HL-60 (cell line): Measurements from ENCODE around the gene DPF3.

Experiments
- DNase-seq, 2 experiments: peaks; one replicate each; pipeline ENCODE4 v3.0.0-alpha.2; 2010 to 2020; ENCODE audit warnings: low read depth in 1 of 2, low spot score in 1 of 2
- H3K27ac ChIP-seq: fragments of 250-450 bp; sonication (Bioruptor Pico); replicated peaks from 2 replicates; pipeline ENCODE4 v1.5.1; 2020; ENCODE audit warnings: mild to moderate bottlenecking, moderate library complexity
- H3K27me3 ChIP-seq: fragments of 250-450 bp; sonication (Bioruptor Pico); 2 replicates; pipeline ENCODE4 v1.5.1; 2021; ENCODE audit warnings: mild to moderate bottlenecking, moderate library complexity; ENCODE audit not compliant: insufficient read depth, poor library complexity, severe bottlenecking
- H3K4me3 ChIP-seq: replicated peaks from 2 replicates; pipeline ENCODE4 v1.5.1; 2011; ENCODE audit warnings: mild to moderate bottlenecking, control low read depth, low read length; ENCODE audit not compliant: insufficient read depth
- CTCF ChIP-seq: IDR thresholded peaks from one replicate; pipeline ENCODE4 v1.5.1; 2011; ENCODE audit warnings: low read length, control low read depth, inconsistent platforms; ENCODE audit not compliant: insufficient read depth
- GABPA ChIP-seq: IDR thresholded peaks from 2 replicates; pipeline ENCODE4 v1.6.1; 2012; ENCODE audit warnings: low read depth
- POLR2AphosphoS5 ChIP-seq: IDR thresholded peaks from 2 replicates; pipeline ENCODE4 v1.6.1; 2012; ENCODE audit warnings: low read depth
- SPI1 ChIP-seq: IDR thresholded peaks from 2 replicates; pipeline ENCODE4 v1.6.1; 2012; ENCODE audit warnings: low read depth, mild to moderate bottlenecking, borderline replicate concordance
- TF ChIP-seq, protein P1 (sequence below): IDR thresholded peaks from 2 replicates; pipeline ENCODE4 v1.6.1; 2012; ENCODE audit warnings: low read depth; ENCODE audit not compliant: insufficient replicate concordance

DPF3 gene

GRCh38 chr14:72605921-72606220, 288.0 kb downstream of the DPF3 start:
- Histone ChIP-seq H3K27ac (no peak overlapping the region), H3K27me3 (no peaks in the 10 kb centered on the region), H3K4me3 (no peak overlapping the region)
- DNase-seq, result no peak
- TF ChIP-seq SPI1, result no peak
- TF ChIP-seq POLR2AphosphoS5, result no peak
- TF ChIP-seq CTCF, result no peak
- TF ChIP-seq, protein P1, sequence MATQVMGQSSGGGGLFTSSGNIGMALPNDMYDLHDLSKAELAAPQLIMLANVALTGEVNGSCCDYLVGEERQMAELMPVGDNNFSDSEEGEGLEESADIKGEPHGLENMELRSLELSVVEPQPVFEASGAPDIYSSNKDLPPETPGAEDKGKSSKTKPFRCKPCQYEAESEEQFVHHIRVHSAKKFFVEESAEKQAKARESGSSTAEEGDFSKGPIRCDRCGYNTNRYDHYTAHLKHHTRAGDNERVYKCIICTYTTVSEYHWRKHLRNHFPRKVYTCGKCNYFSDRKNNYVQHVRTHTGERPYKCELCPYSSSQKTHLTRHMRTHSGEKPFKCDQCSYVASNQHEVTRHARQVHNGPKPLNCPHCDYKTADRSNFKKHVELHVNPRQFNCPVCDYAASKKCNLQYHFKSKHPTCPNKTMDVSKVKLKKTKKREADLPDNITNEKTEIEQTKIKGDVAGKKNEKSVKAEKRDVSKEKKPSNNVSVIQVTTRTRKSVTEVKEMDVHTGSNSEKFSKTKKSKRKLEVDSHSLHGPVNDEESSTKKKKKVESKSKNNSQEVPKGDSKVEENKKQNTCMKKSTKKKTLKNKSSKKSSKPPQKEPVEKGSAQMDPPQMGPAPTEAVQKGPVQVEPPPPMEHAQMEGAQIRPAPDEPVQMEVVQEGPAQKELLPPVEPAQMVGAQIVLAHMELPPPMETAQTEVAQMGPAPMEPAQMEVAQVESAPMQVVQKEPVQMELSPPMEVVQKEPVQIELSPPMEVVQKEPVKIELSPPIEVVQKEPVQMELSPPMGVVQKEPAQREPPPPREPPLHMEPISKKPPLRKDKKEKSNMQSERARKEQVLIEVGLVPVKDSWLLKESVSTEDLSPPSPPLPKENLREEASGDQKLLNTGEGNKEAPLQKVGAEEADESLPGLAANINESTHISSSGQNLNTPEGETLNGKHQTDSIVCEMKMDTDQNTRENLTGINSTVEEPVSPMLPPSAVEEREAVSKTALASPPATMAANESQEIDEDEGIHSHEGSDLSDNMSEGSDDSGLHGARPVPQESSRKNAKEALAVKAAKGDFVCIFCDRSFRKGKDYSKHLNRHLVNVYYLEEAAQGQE, result no peak
- TF ChIP-seq GABPA, result no peak

GRCh38 chr14:72605096-72605920, 288.6 kb downstream of the DPF3 start:
- Histone ChIP-seq H3K27ac (no peak overlapping the region), H3K27me3 (no peaks in the 10 kb centered on the region), H3K4me3 (no peak overlapping the region)
- TF ChIP-seq, protein P1, result no peak
- TF ChIP-seq CTCF, result no peak
- no peak for DNase-seq

DNA sequence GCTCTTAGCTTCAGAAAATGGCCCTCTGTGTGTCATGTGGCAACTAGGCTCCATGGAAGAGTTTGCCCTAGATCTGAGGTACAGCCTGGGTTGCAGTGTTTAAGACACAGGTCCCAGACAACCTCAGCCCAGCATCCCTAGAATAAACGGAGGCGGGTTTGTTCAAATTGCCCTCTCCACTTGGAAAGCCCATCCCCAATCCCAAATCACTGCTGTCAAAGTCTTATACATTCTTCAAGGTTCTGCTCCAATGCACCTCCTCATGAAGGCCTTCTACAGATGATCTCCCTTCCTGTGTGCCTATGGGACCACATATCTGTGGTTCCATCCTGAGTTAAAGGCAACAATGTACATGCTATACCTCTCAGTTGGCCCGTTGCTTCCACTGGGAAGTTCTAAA, 289.8 kb downstream of the DPF3 start:
- H3K27ac ChIP-seq, result no peak overlapping the region
- no peak overlapping the region for H3K4me3 ChIP-seq
- TF ChIP-seq GABPA, result no peak
- TF ChIP-seq, protein P1, result no peak
- no peak for TF ChIP-seq CTCF
- no peak for TF ChIP-seq POLR2AphosphoS5
- no peak for TF ChIP-seq SPI1
- DNase-seq, result no peak
- H3K27me3 ChIP-seq, result no peaks in the 10 kb centered on the region
